ENCODE data around the gene ARHGAP33.
"Not testable (repeated sequence)": the region's sequence is repeated elsewhere in the genome, so short reads cannot be mapped to it uniquely, and the experiment has no call there.

ARHGAP33 gene

GRCh38 chr19:35816846-35817245 lies 41.5 kb downstream of the ARHGAP33 start:
- TF ChIP-seq ZNF274 (IDR thresholded peaks at IDR 0.05; ENCODE audit: low read depth, low read length): no peak
- no peak overlapping the region for H3K4me3 ChIP-seq (ENCODE audit: low read length)

GRCh38 chr19:35818445-35818844 lies 43.1 kb downstream of the ARHGAP33 start:
- H3K4me3 ChIP-seq (ENCODE audit: low read length): no peak overlapping the region
- TF ChIP-seq ZNF274 (IDR thresholded peaks at IDR 0.05; ENCODE audit: low read depth, low read length): no peak

DNA sequence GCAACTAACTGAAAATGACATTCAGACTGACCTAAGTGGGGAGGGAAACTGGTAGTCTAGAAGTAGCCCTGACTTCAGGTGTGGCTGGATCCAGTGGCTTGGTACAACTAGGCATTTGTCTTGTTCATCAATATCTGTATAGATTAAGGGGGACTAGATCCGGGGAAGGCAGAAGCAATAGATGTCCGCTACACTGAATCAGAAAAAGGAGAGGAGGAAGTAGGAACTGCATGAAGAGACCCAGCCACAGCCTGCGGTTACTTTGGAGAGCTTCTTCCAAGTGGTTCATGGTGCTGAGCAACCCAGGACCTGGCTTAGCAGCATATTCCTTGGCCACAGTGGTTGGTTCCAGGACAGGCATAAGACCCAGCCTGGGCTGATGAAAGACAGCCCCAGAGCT lies 47.2 kb downstream of the ARHGAP33 start:
- H3K4me3 ChIP-seq (ENCODE audit: low read length): no peak overlapping the region
- no peak for TF ChIP-seq ZNF274 (IDR thresholded peaks at IDR 0.05; ENCODE audit: low read depth, low read length)

DNA sequence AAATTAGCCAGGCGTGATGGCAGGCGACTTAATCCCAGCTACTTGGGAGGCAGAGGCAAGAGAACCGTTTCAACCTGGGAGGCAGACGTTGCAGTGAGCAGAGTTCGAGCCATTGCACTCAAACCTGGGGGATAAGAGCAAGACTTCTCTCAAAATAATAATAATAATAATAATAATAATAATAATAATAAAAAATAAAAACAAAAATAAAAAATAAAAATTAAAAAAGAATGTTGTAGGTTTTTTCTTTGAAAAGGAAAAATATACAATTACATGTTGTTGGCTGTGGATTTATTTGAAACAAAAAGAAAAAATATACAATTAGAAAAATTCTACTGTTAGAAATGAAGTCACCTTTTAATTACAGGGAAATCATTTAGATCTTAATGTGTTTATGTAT lies 48.8 kb downstream of the ARHGAP33 start:
- no peak overlapping the region for H3K4me3 ChIP-seq (ENCODE audit: low read length)
- TF ChIP-seq ZNF274 (IDR thresholded peaks at IDR 0.05; ENCODE audit: low read depth, low read length): no peak

- TF ChIP-seq ZNF274 (IDR thresholded peaks at IDR 0.05; ENCODE audit: low read depth, low read length): no peak
- no peak overlapping the region for H3K4me3 ChIP-seq (ENCODE audit: low read length)
These were observed 53.4 kb downstream of the ARHGAP33 start for GRCh38 chr19:35828692-35829301.

DNA sequence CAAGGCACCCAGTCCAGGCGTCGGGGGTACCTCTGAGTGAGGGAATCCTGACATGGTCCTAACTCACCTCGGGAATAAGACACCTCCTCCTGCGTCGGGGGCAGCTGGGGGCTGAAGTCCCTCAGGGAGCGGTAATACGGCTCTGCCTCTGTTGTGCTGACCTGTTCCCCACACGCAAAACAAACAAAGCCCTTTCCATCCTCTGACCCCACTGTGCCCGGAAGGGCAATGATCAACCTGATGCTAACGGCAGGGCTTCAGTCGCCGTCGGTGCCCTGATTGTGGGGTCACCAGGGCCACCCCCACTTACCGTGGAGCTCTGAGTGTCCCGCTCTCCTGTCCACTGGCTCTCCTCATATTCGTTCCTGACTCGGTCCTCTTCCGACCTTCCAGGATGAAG lies 55.6 kb downstream of the ARHGAP33 start:
- no peak for TF ChIP-seq ZNF274 (IDR thresholded peaks at IDR 0.05; ENCODE audit: low read depth, low read length)
- H3K4me3 ChIP-seq (ENCODE audit: low read length): no peak overlapping the region

- no peak overlapping the region for H3K4me3 ChIP-seq (ENCODE audit: low read length)
These were observed 56.7 kb downstream of the ARHGAP33 start for GRCh38 chr19:35832054-35832453.

GRCh38 chr19:35833972-35834371 lies 58.6 kb downstream of the ARHGAP33 start:
- H3K4me3 ChIP-seq (ENCODE audit: low read length): no peak overlapping the region
- TF ChIP-seq ZNF274 (IDR thresholded peaks at IDR 0.05; ENCODE audit: low read depth, low read length): no peak

More at GRCh38 chr19:35832054-35832453, 56.7 kb downstream of the ARHGAP33 start:
- no peak for TF ChIP-seq ZNF274 (IDR thresholded peaks at IDR 0.05; ENCODE audit: low read depth, low read length)

DNA sequence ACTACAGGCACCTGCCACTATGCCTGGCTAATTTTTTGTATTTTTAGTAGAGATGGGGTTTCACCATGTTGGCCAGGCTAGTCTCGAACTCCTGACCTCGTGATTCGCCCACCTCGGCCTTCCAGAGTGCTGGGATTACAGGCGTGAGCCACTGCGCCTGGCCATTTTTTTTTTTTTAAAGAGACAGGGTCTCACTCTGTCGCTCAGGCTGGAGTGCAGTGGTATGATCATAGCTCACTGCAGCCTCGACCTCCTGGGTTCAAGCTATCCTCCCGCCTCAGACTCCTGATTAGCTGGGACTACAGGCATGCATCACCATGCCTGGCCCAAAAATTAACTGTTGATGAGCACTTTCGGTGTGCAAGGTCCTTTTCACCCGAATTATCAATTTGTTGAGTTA lies 60.7 kb downstream of the ARHGAP33 start:
- H3K4me3 ChIP-seq (ENCODE audit: low read length): not testable (repeated sequence)
